ENCODE data around the gene FYB2. TPM values are rescaled to one million over a fixed set of nuclear protein-coding genes. Genes with fewer than 3 reads are reported as not detected.

The FYB2 gene, protein sequence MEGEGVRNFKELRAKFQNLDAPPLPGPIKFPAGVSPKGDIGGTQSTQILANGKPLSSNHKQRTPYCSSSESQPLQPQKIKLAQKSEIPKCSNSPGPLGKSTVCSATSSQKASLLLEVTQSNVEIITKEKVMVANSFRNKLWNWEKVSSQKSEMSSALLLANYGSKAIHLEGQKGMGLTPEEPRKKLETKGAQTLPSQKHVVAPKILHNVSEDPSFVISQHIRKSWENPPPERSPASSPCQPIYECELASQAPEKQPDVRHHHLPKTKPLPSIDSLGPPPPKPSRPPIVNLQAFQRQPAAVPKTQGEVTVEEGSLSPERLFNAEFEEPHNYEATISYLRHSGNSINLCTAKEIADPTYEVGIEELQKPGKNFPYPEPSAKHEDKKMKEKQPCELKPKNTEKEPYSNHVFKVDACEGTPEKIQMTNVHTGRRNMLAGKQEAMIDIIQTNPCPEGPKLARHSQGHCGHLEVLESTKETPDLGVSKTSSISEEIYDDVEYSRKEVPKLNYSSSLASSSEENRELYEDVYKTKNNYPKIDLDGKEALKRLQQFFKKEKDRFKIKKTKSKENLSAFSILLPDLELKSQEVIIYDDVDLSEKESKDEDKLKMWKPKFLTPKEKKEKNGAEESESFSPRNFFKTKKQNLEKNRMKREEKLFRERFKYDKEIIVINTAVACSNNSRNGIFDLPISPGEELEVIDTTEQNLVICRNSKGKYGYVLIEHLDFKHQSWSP
- total RNA-seq, result not detected in 2 replicates

DNA sequence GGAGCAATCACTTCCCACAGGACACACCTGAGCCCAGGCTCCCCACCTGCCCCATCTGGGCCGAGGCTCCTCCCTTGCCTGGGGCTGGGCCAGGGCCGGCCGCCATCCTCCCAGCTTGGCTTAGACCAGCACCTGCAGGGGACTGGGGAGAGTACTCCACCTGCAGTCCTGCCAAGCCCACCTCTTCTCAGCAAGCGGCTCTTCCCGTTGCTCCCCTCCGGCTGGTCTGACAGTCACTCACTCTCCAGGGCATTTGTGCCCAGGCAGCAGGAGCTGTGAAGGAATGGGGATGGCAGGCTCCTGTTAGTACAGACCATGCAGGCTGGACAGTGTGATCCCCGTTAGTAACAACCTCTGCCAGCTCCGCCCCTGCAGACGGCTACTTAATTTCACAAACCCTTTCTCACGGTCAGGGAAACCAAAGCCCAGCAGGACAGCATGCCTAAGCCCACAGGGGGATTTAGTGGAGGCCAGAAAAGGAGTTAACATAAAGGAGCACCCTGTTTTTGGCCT, at the start of gene FYB2:
TSS of gene FYB2 (minus strand) at position 18 of the 513 bp plus-strand sequence. CDS start 114 bp downstream, outside the sequence.

DNA sequence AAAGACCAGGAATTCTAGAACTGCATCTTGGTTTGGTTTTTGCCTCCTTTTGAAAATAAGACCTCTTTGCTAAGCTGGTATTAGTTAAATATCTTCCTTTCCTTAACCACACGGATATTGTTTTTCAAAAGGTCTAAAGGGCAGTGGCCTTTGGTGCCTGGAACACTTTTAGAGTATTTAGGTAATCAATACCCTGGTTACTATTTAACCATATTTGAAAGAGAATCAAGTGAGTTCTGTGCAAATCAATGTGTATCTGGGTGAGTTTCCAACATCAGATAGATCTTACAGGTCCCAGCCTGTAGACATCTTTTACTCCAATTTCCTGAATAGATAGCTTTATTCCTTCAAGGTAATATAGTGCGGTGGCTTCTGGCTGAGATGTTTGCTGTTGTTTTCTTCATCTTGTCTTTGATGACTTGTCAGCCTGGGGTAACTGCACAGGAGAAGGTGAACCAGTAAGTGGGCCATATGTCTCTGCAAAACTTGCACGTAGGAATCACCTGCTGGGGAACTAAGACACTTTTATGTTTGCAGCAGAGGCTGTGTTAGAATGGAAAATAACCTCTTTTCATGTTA, 35.4 kb upstream of the FYB2 start, which contains the start of gene C8A:
TSS of gene C8A (plus strand) at position 277 of the 579 bp plus-strand sequence. CDS start at position 382, 105 bp downstream.

Other genes starting within 250 kb of the FYB2 start
- gene PLPP3, start 239.8 kb downstream of the FYB2 start, total RNA-seq, result 314 and 435 TPM in 2 replicates
- gene PRKAA2, start 174.1 kb downstream of the FYB2 start, total RNA-seq, result 0.69 and 1.1 TPM in 2 replicates
- not detected in 2 replicates for gene C8A, start 35.4 kb upstream of the FYB2 start, total RNA-seq
- not detected in 2 replicates for gene C8B, start 146.6 kb upstream of the FYB2 start, total RNA-seq